ENCODE results near the gene WDSUB1. TPM values are rescaled to one million over a fixed set of nuclear protein-coding genes. Genes with fewer than 3 reads are reported as not detected.

WDSUB1 gene
- total and polyA plus RNA-seq, 4 donors: 2.0 to 6.1 (median 4.4) TPM

GRCh38 chr2:159201360-159202063, 85.0 kb downstream of the WDSUB1 start:
- no peak overlapping the region for H3K4me3 ChIP-seq (ENCODE audit: low read depth in 1 of 3, low read length in 3 of 3)
- no peaks in the 10 kb centered on the region for H3K4me1 ChIP-seq (ENCODE audit: control insufficient read depth in 4 of 4, insufficient read depth in 4 of 4, low read length in 3 of 4)
- DNase-seq (ENCODE audit: low spot score): no peak
- no peak for TF ChIP-seq ZBTB33 (IDR thresholded peaks at IDR 0.05)
- no peak for TF ChIP-seq RAD21 (IDR thresholded peaks at IDR 0.05)
- TF ChIP-seq NR2F2 (IDR thresholded peaks at IDR 0.05): no peak
- no peak for TF ChIP-seq ATF3 (IDR thresholded peaks at IDR 0.05)
- TF ChIP-seq TAF1 (conservative IDR thresholded peaks at IDR 0.05): no peak
- TF ChIP-seq YY1 (IDR thresholded peaks at IDR 0.05): no peak
- TF ChIP-seq FOXA2 (IDR thresholded peaks at IDR 0.05): no peak
- no peak for TF ChIP-seq FOXA1 (IDR thresholded peaks at IDR 0.05)
- no peak for TF ChIP-seq GABPA (IDR thresholded peaks at IDR 0.05 in 1 of 2, conservative IDR thresholded peaks at IDR 0.05 in 1 of 2)
- TF ChIP-seq, protein P1, sequence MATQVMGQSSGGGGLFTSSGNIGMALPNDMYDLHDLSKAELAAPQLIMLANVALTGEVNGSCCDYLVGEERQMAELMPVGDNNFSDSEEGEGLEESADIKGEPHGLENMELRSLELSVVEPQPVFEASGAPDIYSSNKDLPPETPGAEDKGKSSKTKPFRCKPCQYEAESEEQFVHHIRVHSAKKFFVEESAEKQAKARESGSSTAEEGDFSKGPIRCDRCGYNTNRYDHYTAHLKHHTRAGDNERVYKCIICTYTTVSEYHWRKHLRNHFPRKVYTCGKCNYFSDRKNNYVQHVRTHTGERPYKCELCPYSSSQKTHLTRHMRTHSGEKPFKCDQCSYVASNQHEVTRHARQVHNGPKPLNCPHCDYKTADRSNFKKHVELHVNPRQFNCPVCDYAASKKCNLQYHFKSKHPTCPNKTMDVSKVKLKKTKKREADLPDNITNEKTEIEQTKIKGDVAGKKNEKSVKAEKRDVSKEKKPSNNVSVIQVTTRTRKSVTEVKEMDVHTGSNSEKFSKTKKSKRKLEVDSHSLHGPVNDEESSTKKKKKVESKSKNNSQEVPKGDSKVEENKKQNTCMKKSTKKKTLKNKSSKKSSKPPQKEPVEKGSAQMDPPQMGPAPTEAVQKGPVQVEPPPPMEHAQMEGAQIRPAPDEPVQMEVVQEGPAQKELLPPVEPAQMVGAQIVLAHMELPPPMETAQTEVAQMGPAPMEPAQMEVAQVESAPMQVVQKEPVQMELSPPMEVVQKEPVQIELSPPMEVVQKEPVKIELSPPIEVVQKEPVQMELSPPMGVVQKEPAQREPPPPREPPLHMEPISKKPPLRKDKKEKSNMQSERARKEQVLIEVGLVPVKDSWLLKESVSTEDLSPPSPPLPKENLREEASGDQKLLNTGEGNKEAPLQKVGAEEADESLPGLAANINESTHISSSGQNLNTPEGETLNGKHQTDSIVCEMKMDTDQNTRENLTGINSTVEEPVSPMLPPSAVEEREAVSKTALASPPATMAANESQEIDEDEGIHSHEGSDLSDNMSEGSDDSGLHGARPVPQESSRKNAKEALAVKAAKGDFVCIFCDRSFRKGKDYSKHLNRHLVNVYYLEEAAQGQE (IDR thresholded peaks at IDR 0.05): no peak
- TF ChIP-seq, protein P2, sequence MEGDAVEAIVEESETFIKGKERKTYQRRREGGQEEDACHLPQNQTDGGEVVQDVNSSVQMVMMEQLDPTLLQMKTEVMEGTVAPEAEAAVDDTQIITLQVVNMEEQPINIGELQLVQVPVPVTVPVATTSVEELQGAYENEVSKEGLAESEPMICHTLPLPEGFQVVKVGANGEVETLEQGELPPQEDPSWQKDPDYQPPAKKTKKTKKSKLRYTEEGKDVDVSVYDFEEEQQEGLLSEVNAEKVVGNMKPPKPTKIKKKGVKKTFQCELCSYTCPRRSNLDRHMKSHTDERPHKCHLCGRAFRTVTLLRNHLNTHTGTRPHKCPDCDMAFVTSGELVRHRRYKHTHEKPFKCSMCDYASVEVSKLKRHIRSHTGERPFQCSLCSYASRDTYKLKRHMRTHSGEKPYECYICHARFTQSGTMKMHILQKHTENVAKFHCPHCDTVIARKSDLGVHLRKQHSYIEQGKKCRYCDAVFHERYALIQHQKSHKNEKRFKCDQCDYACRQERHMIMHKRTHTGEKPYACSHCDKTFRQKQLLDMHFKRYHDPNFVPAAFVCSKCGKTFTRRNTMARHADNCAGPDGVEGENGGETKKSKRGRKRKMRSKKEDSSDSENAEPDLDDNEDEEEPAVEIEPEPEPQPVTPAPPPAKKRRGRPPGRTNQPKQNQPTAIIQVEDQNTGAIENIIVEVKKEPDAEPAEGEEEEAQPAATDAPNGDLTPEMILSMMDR (IDR thresholded peaks at IDR 0.05; ENCODE audit: low read depth, low read length, missing input control): no peak
- H3K9me3 ChIP-seq (ENCODE audit: control insufficient read depth in 4 of 4, low read length in 3 of 4): no peaks in the 10 kb centered on the region
- no peak overlapping the region for H3K27ac ChIP-seq (ENCODE audit: low read depth in 1 of 2, low read length in 2 of 2)
- H3K27me3 ChIP-seq (ENCODE audit: control insufficient read depth in 4 of 4, insufficient read depth in 4 of 4, low read length in 3 of 4): no peaks in the 10 kb centered on the region
- peaks cover 0 to 14% (median 8%) of the 10 kb centered on the region in 4 donors for H3K36me3 ChIP-seq (ENCODE audit: control insufficient read depth in 4 of 4, insufficient read depth in 3 of 4, low read depth in 1 of 4, low read length in 3 of 4)
- H3K9ac ChIP-seq (ENCODE audit: low read depth in 1 of 2, low read length in 2 of 2): no peak overlapping the region
- 77% methylated on average over 8 of the region's 8 CpGs for WGBS

GRCh38 chr2:159200498-159200897, 86.0 kb downstream of the WDSUB1 start:
- TF ChIP-seq SP1 (IDR thresholded peaks at IDR 0.05) (no peak), JUND (IDR thresholded peaks at IDR 0.05) (no peak), RXRA (IDR thresholded peaks at IDR 0.05) (no peak), NR2F2 (IDR thresholded peaks at IDR 0.05) (no peak), YY1 (IDR thresholded peaks at IDR 0.05) (no peak), FOXA2 (IDR thresholded peaks at IDR 0.05) (no peak), HNF4G (IDR thresholded peaks at IDR 0.05) (no peak), FOXA1 (IDR thresholded peaks at IDR 0.05) (no peak)
- TF ChIP-seq, protein P2 (IDR thresholded peaks at IDR 0.05; ENCODE audit: low read depth, low read length, missing input control): no peak
- TF ChIP-seq, protein P1 (IDR thresholded peaks at IDR 0.05): no peak
- H3K27me3 ChIP-seq (ENCODE audit: control insufficient read depth in 4 of 4, insufficient read depth in 4 of 4, low read length in 3 of 4): no peaks in the 10 kb centered on the region
- H3K9ac ChIP-seq (ENCODE audit: low read depth in 1 of 2, low read length in 2 of 2): no peak overlapping the region
- WGBS: 95% methylated on average over 1 of the region's 1 CpG
- DNase-seq (ENCODE audit: low spot score): no peak
- no peaks in the 10 kb centered on the region for H3K4me1 ChIP-seq (ENCODE audit: control insufficient read depth in 4 of 4, insufficient read depth in 4 of 4, low read length in 3 of 4)
- peaks cover 0 to 16% (median 4%) of the 10 kb centered on the region in 4 donors for H3K36me3 ChIP-seq (ENCODE audit: control insufficient read depth in 4 of 4, insufficient read depth in 3 of 4, low read depth in 1 of 4, low read length in 3 of 4)
- no peak overlapping the region for H3K4me3 ChIP-seq (ENCODE audit: low read depth in 1 of 3, low read length in 3 of 3)
- H3K9me3 ChIP-seq (ENCODE audit: control insufficient read depth in 4 of 4, low read length in 3 of 4): no peaks in the 10 kb centered on the region
- H3K27ac ChIP-seq (ENCODE audit: low read depth in 1 of 2, low read length in 2 of 2): no peak overlapping the region
